OCI-LY1 (cell line): Measurements from ENCODE around the gene GNPTAB.

Source experiments
- EZH2 ChIP-seq: fragments of 200-600 bp; sonication (generic), shearing (Covaris generic); IDR thresholded peaks from 2 replicates; pipeline ENCODE4 v1.8.0; 2017; ENCODE audit warnings: borderline replicate concordance, mixed run types, mild to moderate bottlenecking, antibody characterized with exemption, low read length, moderate library complexity, mixed read lengths
- TF ChIP-seq, protein P1 (sequence below): fragments of 200-600 bp; sonication (generic), shearing (Covaris generic); IDR thresholded peaks from 2 replicates; pipeline ENCODE4 v1.5.1; 2017; ENCODE audit warnings: mild to moderate bottlenecking, antibody characterized with exemption, low read length, moderate library complexity, mixed read lengths

DNA sequence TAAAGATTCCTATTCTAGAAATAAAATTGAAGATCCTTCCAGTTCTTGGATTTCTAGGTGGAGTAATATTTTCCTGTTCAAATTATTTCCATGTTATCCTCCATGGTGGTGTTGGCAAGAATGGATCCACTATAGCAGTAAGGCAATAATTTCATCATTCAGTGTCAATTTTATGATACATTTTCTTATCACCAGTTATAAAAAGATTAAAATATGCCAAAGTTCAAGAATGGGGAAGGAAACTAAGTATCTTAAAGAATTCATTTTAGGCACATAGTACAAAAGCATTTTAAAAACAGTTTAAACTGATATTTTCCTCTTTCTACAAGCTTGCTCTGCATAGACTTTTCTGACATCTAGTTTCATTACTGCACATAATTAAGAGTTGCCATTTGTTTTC is 110.6 kb downstream of the GNPTAB start:
- TF ChIP-seq, protein P1, sequence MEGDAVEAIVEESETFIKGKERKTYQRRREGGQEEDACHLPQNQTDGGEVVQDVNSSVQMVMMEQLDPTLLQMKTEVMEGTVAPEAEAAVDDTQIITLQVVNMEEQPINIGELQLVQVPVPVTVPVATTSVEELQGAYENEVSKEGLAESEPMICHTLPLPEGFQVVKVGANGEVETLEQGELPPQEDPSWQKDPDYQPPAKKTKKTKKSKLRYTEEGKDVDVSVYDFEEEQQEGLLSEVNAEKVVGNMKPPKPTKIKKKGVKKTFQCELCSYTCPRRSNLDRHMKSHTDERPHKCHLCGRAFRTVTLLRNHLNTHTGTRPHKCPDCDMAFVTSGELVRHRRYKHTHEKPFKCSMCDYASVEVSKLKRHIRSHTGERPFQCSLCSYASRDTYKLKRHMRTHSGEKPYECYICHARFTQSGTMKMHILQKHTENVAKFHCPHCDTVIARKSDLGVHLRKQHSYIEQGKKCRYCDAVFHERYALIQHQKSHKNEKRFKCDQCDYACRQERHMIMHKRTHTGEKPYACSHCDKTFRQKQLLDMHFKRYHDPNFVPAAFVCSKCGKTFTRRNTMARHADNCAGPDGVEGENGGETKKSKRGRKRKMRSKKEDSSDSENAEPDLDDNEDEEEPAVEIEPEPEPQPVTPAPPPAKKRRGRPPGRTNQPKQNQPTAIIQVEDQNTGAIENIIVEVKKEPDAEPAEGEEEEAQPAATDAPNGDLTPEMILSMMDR: no peak
- TF ChIP-seq EZH2: no peak
